ENCODE data around the gene EED. TPM values are rescaled to one million over a fixed set of nuclear protein-coding genes. Genes with fewer than 3 reads are reported as not detected.

Gene EED
- total and polyA plus RNA-seq, 4 donors: 5.4 to 17.1 (median 8.2) TPM

- H3K9ac ChIP-seq (ENCODE audit: low read depth in 1 of 2, low read length in 2 of 2): no peak overlapping the region
- DNase-seq (ENCODE audit: low spot score): no peak
- H3K36me3 ChIP-seq (ENCODE audit: control insufficient read depth in 4 of 4, insufficient read depth in 3 of 4, low read depth in 1 of 4, low read length in 3 of 4): peaks cover 0 to 6% (median 1%) of the 10 kb centered on the region in 4 donors
- H3K4me3 ChIP-seq (ENCODE audit: low read depth in 1 of 3, low read length in 3 of 3): no peak overlapping the region
- WGBS: 90% methylated on average over 2 of the region's 2 CpGs
- no peak overlapping the region for H3K27ac ChIP-seq (ENCODE audit: low read depth in 1 of 2, low read length in 2 of 2)
- TF ChIP-seq RAD21 (IDR thresholded peaks at IDR 0.05) (no peak), FOXA1 (IDR thresholded peaks at IDR 0.05) (no peak), JUND (IDR thresholded peaks at IDR 0.05) (no peak), REST (IDR thresholded peaks at IDR 0.05) (no peak), TAF1 (conservative IDR thresholded peaks at IDR 0.05) (no peak), FOXA2 (IDR thresholded peaks at IDR 0.05) (no peak), MAX (IDR thresholded peaks at IDR 0.05) (no peak), YY1 (IDR thresholded peaks at IDR 0.05) (no peak)
- no peaks in the 10 kb centered on the region for H3K9me3 ChIP-seq (ENCODE audit: control insufficient read depth in 4 of 4, low read length in 3 of 4)
- H3K27me3 ChIP-seq (ENCODE audit: control insufficient read depth in 4 of 4, insufficient read depth in 4 of 4, low read length in 3 of 4): no peaks in the 10 kb centered on the region
- no peaks in the 10 kb centered on the region for H3K4me1 ChIP-seq (ENCODE audit: control insufficient read depth in 4 of 4, insufficient read depth in 4 of 4, low read length in 3 of 4)
Observed at GRCh38 chr11:86314636-86315035, 70.1 kb downstream of the EED start.

Small RNAs within 50 kb of the gene (small RNA-seq; reads per million reads assigned to genes)
- gene RF00017 (not detected), gene RN7SL225P (not detected)

Other genes starting within 250 kb of the EED start
- 100 to 1,000 TPM; 169 to 317 TPM for gene PICALM, start 175.7 kb upstream of the EED start, total RNA-seq
- 10 to 100 TPM; 19.3 to 46.8 TPM for gene PICALM, start 175.7 kb upstream of the EED start, polyA plus RNA-seq
- 10 to 100 TPM; 13.3 to 22.8 TPM for gene HIKESHI, start 57.5 kb downstream of the EED start, total RNA-seq
- 10 to 100 TPM; 17.8 to 23.3 TPM for gene HIKESHI, start 57.5 kb downstream of the EED start, polyA plus RNA-seq
- 1 to 10 TPM in 1 of 2 donors, under 1 TPM in 1; 0.67 to 1.1 TPM for gene CCDC81, start 130.1 kb downstream of the EED start, total RNA-seq
- gene CCDC81, start 130.1 kb downstream of the EED start, polyA plus RNA-seq: under 1 TPM in 1 of 2 donors, not detected in 1; 0.32 TPM